Uterus (tissue), 4 donors: ENCODE measurements around the gene KCNQ1. TPM values are rescaled to one million over a fixed set of nuclear protein-coding genes. Genes with fewer than 3 reads are reported as not detected.

Experiments
- DNase-seq, 2 donors: peaks; one replicate each; pipeline ENCODE4 v3.0.0-alpha.2; 2019 to 2020
- H3K27ac ChIP-seq, 2 donors: fragments of 200-600 bp; sonication (generic); 1 replicate in 1 of 2; 2 replicates in 1 of 2; pipeline ENCODE4 v1.5.1; 2016 to 2018
- H3K27me3 ChIP-seq, 2 donors: fragments of 200-600 bp; sonication (generic); one replicate each; pipeline ENCODE4 v1.5.1; 2018 to 2019; ENCODE audit warnings: control low read depth in 1 of 2
- H3K36me3 ChIP-seq, 2 donors: fragments of 200-600 bp; sonication (generic); one replicate each; pipeline ENCODE4 v1.5.1; 2019; ENCODE audit warnings: control low read depth in 1 of 2
- H3K4me1 ChIP-seq, 2 donors: fragments of 200-600 bp; sonication (generic); one replicate each; pipeline ENCODE4 v1.5.1; 2018 to 2019; ENCODE audit warnings: control low read depth in 1 of 2
- H3K4me3 ChIP-seq, 2 donors: fragments of 200-600 bp; sonication (generic); 1 replicate in 1 of 2; 2 replicates in 1 of 2; pipeline ENCODE4 v1.5.1; 2018 to 2019; ENCODE audit warnings: mild to moderate bottlenecking in 1 of 2
- H3K9me3 ChIP-seq, 2 donors: fragments of 200-600 bp; sonication (generic); one replicate each; pipeline ENCODE4 v1.5.1; 2019; ENCODE audit warnings: control low read depth in 1 of 2
- CTCF ChIP-seq, 4 experiments: fragments of 200-600 bp in 2 of 4; fragments of 450-650 bp in 2 of 4; sonication (generic) in 2 of 4; IDR thresholded peaks; one replicate each; pipeline ENCODE4 v1.5.1; 2016 to 2019; ENCODE audit warnings: antibody characterized with exemption in 4 of 4, mild to moderate bottlenecking in 2 of 4, moderate library complexity in 1 of 4
- POLR2A ChIP-seq, 2 donors: fragments of 450-650 bp; IDR thresholded peaks; one replicate each; pipeline ENCODE4 v1.6.1; 2016; ENCODE audit warnings: antibody characterized with exemption in 2 of 2, mild to moderate bottlenecking in 1 of 2, moderate library complexity in 1 of 2
- intact Hi-C: fragments of 100-400 bp; cut with DNase I; formaldehyde crosslinking; loops from one replicate; pipeline ENCODE4 v1.15.1; 2023; ENCODE audit warnings: low total_unique reads
- total RNA-seq, 4 donors: library from RNA; depleted of rRNA in 3 of 4; stranded (reverse); fragments of >200 nt in 3 of 4; gene quantifications; one replicate each; pipeline versions ENCODE4 v1.1.0 to v1.2.4, GENCODE V29; 2014 to 2023
- donor health status: DM: yes; HTN: yes; CAD: no.

KCNQ1 gene
- total RNA-seq, 4 donors from 2014 or later, result 2.6 to 10.4 (median 5.4) TPM

- Histone ChIP-seq H3K4me3 (no peak overlapping the region), H3K27ac (no peak overlapping the region), H3K4me1 (no peaks in the 10 kb centered on the region), H3K9me3 (no peaks in the 10 kb centered on the region), H3K27me3 (no peaks in the 10 kb centered on the region), H3K36me3 (no peaks in the 10 kb centered on the region)
- no peak for TF ChIP-seq CTCF (IDR thresholded peaks at IDR 0.05)
- no peak for TF ChIP-seq POLR2A (IDR thresholded peaks at IDR 0.05)
- DNase-seq, result no peak
- intact Hi-C loops, result no loop called here
These were observed 304.2 kb downstream of the KCNQ1 start for GRCh38 chr11:2748814-2749554.

GRCh38 chr11:2750101-2750681 lies 305.4 kb downstream of the KCNQ1 start:
- H3K9me3 ChIP-seq, result no peaks in the 10 kb centered on the region
- no peaks in the 10 kb centered on the region for H3K36me3 ChIP-seq
- H3K27me3 ChIP-seq, result no peaks in the 10 kb centered on the region
- no peak overlapping the region for H3K27ac ChIP-seq
- DNase-seq, result peak in 1 of 2 donors; percentile 13
- no peaks in the 10 kb centered on the region for H3K4me1 ChIP-seq
- intact Hi-C loops, result no loop called here
- no peak overlapping the region for H3K4me3 ChIP-seq
- TF ChIP-seq CTCF (IDR thresholded peaks at IDR 0.05), result no peak
- no peak for TF ChIP-seq POLR2A (IDR thresholded peaks at IDR 0.05)

GRCh38 chr11:2750682-2751522 lies 306.1 kb downstream of the KCNQ1 start:
- no peaks in the 10 kb centered on the region for H3K9me3 ChIP-seq
- H3K27me3 ChIP-seq, result no peaks in the 10 kb centered on the region
- H3K27ac ChIP-seq, result no peak overlapping the region
- no peaks in the 10 kb centered on the region for H3K36me3 ChIP-seq
- DNase-seq, result peak in 1 of 2 donors; percentile 26
- H3K4me1 ChIP-seq, result no peaks in the 10 kb centered on the region
- intact Hi-C loops, result no loop called here
- H3K4me3 ChIP-seq, result no peak overlapping the region
- no peak for TF ChIP-seq POLR2A (IDR thresholded peaks at IDR 0.05)
- TF ChIP-seq CTCF (IDR thresholded peaks at IDR 0.05), result no peak

- no peaks in the 10 kb centered on the region for H3K9me3 ChIP-seq
- no peaks in the 10 kb centered on the region for H3K27me3 ChIP-seq
- DNase-seq, result no peak
- no peaks in the 10 kb centered on the region for H3K36me3 ChIP-seq
- H3K27ac ChIP-seq, result no peak overlapping the region
- no peaks in the 10 kb centered on the region for H3K4me1 ChIP-seq
- no peak overlapping the region for H3K4me3 ChIP-seq
- intact Hi-C loops, result no loop called here
- TF ChIP-seq CTCF (IDR thresholded peaks at IDR 0.05), result no peak
- no peak for TF ChIP-seq POLR2A (IDR thresholded peaks at IDR 0.05)
These were observed 306.9 kb downstream of the KCNQ1 start for GRCh38 chr11:2751523-2752203.
